Ovary (tissue), 9 donors: ENCODE data around the gene LMOD1. TPM values are rescaled to one million over a fixed set of nuclear protein-coding genes. Genes with fewer than 3 reads are reported as not detected.
"Not testable (repeated sequence)": the region's sequence is repeated elsewhere in the genome, so short reads cannot be mapped to it uniquely, and the experiment has no call there.

ENCODE experiments used
- DNase-seq, 5 donors: peaks; one replicate each; pipeline ENCODE4 v3.0.0-alpha.2; 2019 to 2020
- H3K27ac ChIP-seq, 2 donors: fragments of 200-600 bp; one replicate each; pipeline versions ENCODE4 v1.5.1 to v1.8.0; 2019 to 2022
- H3K27me3 ChIP-seq: fragments of 200-600 bp; one replicate; pipeline ENCODE4 v1.8.0; 2022
- H3K36me3 ChIP-seq: fragments of 200-600 bp; sonication (generic); one replicate; pipeline ENCODE4 v1.5.1; 2019
- H3K4me1 ChIP-seq: one replicate; pipeline ENCODE4 v1.8.1; 2013; ENCODE audit warnings: mild to moderate bottlenecking, moderate library complexity; ENCODE audit not compliant: insufficient read depth
- H3K4me3 ChIP-seq: fragments of 200-600 bp; sonication (generic); one replicate; pipeline ENCODE4 v1.5.1; 2017
- H3K9me3 ChIP-seq, 2 donors: fragments of 200-600 bp in 1 of 2; sonication (generic) in 1 of 2; one replicate each; pipeline versions ENCODE4 v1.5.1 to v1.8.1; 2013 to 2019; ENCODE audit warnings: mild to moderate bottlenecking in 1 of 2, moderate library complexity in 1 of 2
- EP300 ChIP-seq: sonication (generic); formaldehyde crosslinking; IDR thresholded peaks from one replicate; pipeline ENCODE4 v1.6.1; 2017; ENCODE audit warnings: antibody characterized with exemption
- POLR2A ChIP-seq: fragments of 450-650 bp; IDR thresholded peaks from one replicate; pipeline ENCODE4 v1.6.1; 2017; ENCODE audit warnings: antibody characterized with exemption, mild to moderate bottlenecking, moderate library complexity
- WGBS, 3 donors: extraction: QIAGEN DNeasy Blood & Tissue Kit in 1 of 3; methylation state at CpG; one replicate each; pipeline versions ENCODE4 v1.1.5 to v1.1.7; 2013 to 2017; 5-methylcytosine and 5-hydroxymethylcytosine counted together
- intact Hi-C, 4 donors: fragments of 100-400 bp; cut with DNase I; formaldehyde crosslinking; loops; one replicate each; pipeline versions ENCODE4 v1.11.0 to v1.15.1; 2022 to 2023
- polyA plus RNA-seq, 2 donors: library from polyadenylated mRNA; stranded (reverse); fragments of 200-250 nt in 1 of 2; fragments of 350-450 nt in 1 of 2; fragmentation: Illumina TruSeq in 1 of 2; extraction: RNeasy Lipid Tissue Mini Kit (QIAGEN cat#74804) in 1 of 2; gene quantifications; one replicate each; pipeline ENCODE4 v1.2.3, GENCODE V29; 2013 to 2014
- total RNA-seq, 7 donors: library from RNA; depleted of rRNA in 2 of 7; stranded (reverse); fragments of >200 nt in 2 of 7; fragmentation: NEBNext Ultra II Directional in 3 of 7; extraction: Animal tissue kit (Norgen Biotek cat#: 25700) in 3 of 7; gene quantifications; one replicate each; pipeline versions ENCODE4 v1.1.0 to v1.2.4, GENCODE V29; 2016 to 2023
- TF ChIP-seq, protein P1 (sequence below), 3 donors: fragments of 450-650 bp in 2 of 3; fragments of 200-600 bp in 1 of 3; IDR thresholded peaks; one replicate each; pipeline versions ENCODE4 v1.5.1 to v1.8.0; 2016 to 2022; ENCODE audit warnings: antibody characterized with exemption in 3 of 3, mild to moderate bottlenecking in 1 of 3
- donor health status: DM: no; HTN: no; CAD: no; lungs with moderate emphysema.
- donor health status: DM: no; HTN: no; CAD: no.
- donor health status: Bipolar disorder and iron deficiency.
- donor health status: DM: yes; HTN: yes; CAD: no.
- donor health status: DM: no; HTN: no; CAD: no.
- donor health status: DM: yes; HTN: yes; CAD: no.

Gene LMOD1
- total and polyA plus RNA-seq, 9 donors, result 25.6 to 255 (median 92.6) TPM

DNA sequence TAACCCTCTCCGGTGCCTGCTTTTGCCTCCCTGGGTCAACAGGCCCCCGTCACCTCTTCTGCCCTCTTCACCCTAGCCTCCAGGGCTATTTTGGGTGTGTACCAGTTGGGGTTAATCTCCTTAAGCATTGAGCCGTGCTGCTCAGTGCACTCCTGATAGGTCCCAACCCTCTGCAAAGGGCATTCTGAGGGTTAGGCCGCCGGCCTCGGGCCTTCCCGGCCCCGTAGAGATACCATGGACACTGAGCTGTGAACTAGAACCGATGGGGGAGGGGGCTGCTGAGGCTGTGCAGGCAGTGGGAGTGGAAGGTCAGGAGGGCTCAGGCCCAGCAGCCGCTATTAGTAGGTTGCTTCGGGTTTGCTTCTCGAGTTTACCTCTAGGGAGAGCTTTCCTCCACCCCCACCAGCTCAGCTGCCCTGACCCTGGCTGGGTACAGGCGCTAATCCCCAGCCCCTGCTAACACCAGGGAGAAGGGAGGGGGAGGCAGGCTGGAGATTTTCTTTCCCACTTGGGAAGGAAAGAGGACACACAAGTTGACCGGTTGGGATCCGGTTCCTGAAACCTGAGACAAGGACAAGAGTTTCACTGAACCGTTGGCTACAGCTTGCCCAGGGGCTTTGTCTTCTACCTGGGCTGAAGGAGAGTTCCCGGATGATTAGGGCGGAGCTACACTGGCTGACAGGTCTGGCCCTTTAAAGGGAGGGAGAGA lies 4.8 kb downstream of the LMOD1 start:
- no peaks in the 10 kb centered on the region for H3K27me3 ChIP-seq
- peaks cover 14% of the 10 kb centered on the region for H3K4me1 ChIP-seq
- intact Hi-C loops, result loop anchor here in 2 of 4 donors (5.0 kb wide), 2 partner anchors 34 to 44 kb away; no protein-coding TSS in a partner anchor
- peak overlapping the region in 1 of 2 donors; percentile 26 for H3K27ac ChIP-seq
- TF ChIP-seq POLR2A (no peak), EP300 (no peak)
- TF ChIP-seq, protein P1, sequence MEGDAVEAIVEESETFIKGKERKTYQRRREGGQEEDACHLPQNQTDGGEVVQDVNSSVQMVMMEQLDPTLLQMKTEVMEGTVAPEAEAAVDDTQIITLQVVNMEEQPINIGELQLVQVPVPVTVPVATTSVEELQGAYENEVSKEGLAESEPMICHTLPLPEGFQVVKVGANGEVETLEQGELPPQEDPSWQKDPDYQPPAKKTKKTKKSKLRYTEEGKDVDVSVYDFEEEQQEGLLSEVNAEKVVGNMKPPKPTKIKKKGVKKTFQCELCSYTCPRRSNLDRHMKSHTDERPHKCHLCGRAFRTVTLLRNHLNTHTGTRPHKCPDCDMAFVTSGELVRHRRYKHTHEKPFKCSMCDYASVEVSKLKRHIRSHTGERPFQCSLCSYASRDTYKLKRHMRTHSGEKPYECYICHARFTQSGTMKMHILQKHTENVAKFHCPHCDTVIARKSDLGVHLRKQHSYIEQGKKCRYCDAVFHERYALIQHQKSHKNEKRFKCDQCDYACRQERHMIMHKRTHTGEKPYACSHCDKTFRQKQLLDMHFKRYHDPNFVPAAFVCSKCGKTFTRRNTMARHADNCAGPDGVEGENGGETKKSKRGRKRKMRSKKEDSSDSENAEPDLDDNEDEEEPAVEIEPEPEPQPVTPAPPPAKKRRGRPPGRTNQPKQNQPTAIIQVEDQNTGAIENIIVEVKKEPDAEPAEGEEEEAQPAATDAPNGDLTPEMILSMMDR (IDR thresholded peaks at IDR 0.05), result no peak
- WGBS, 3 donors, result 20 to 28% (median 26%) methylated on average over 18 of the region's 18 CpGs
- H3K9me3 ChIP-seq, result no peaks in the 10 kb centered on the region
- peak overlapping the region; percentile 75 for H3K4me3 ChIP-seq
- no peaks in the 10 kb centered on the region for H3K36me3 ChIP-seq
- peak in 2 of 5 donors; percentile 51 to 60 for DNase-seq

DNA sequence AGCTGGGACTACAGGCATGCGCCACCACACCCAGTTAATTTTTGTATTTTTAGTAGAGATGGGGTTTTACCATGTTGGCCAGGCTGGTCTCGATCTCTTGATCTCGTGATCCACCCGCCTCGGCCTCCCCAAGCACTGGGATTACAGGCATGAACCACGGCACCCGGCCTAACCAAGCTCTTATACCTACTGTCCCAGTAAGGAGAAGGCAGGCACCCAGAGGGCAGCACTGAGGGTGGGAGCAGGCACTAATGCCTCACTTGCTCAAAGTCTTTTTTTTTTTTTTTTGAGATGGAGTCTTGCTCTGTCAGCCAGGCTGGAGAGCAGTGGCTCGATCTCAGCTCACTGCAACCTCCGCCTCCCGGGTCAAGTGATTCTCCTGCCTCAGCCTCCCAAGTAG lies 6.0 kb downstream of the LMOD1 start:
- H3K27me3 ChIP-seq, DNase-seq, H3K9me3 ChIP-seq, H3K36me3 ChIP-seq, H3K27ac ChIP-seq: not testable (repeated sequence)
- Histone ChIP-seq H3K4me3 (peak overlapping the region; percentile 10), H3K4me1 (peaks cover 14% of the 10 kb centered on the region)
- WGBS, 3 donors, result 87 to 95% (median 93%) methylated on average over 10 of the region's 10 CpGs
- intact Hi-C loops, result loop anchor here in 2 of 4 donors (5.0 kb wide), 2 partner anchors 33 to 43 kb away; no protein-coding TSS in a partner anchor

DNA sequence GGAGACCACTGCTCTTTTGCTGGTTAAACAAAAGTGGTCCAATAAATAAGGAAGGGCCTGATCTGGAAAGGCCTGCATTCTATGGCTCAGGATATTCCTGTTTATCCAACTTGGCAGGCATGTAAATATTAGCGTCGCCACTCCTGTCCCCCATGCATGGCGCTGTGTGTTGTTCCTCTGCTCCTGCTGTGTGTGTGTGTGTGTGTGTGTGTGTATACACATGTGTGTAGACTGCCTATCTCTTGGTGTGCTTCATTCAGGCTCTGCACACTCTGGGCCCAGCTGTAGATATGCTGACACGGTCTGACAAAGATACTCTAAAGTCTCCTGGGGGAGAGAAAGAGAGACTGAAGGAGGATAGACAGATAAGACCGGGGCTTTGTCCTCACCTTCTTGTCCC lies 6.8 kb downstream of the LMOD1 start:
- intact Hi-C loops, result no loop called here

DNA sequence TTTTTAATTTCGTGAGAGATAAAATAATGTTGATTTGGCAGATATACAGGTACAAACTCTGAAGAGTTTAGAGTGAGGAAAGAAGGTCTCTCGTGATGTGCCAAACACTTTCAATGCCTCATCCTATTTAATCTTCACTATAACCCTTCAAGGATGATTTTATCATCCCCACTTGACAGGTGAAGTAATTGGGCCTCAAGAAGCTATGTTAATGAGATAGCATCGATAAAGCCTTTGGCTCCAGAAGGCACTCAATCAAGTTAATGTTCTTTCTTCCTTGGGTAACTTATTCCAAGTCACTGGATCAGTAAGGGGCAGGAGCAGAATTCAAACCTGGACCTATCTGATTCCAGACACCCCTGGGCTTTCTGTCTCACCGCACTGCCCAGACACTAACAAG lies 7.2 kb downstream of the LMOD1 start:
- H3K9me3 ChIP-seq, result no peaks in the 10 kb centered on the region
- no peaks in the 10 kb centered on the region for H3K27me3 ChIP-seq
- no peaks in the 10 kb centered on the region for H3K36me3 ChIP-seq
- 30 to 49% (median 41%) methylated on average over 4 of the region's 4 CpGs for WGBS, 3 donors
- intact Hi-C loops, result no loop called here
- no peak for DNase-seq
- H3K4me3 ChIP-seq, result peak overlapping the region; percentile 8
- TF ChIP-seq EP300 (no peak), POLR2A (no peak)
- TF ChIP-seq, protein P1 (IDR thresholded peaks at IDR 0.05), result no peak
- H3K4me1 ChIP-seq, result peaks cover 17% of the 10 kb centered on the region
- peak overlapping the region in 1 of 2 donors; percentile 33 for H3K27ac ChIP-seq

More for the DNA sequence above, 6.8 kb downstream of the LMOD1 start:
- H3K27me3 ChIP-seq, result no peaks in the 10 kb centered on the region
- peak overlapping the region in 1 of 2 donors; percentile 33 for H3K27ac ChIP-seq
- H3K4me3 ChIP-seq, result peak overlapping the region; percentile 10
- peaks cover 15% of the 10 kb centered on the region for H3K4me1 ChIP-seq
- WGBS, 3 donors, result 61 to 77% (median 68%) methylated on average over 5 of the region's 5 CpGs
- no peaks in the 10 kb centered on the region for H3K36me3 ChIP-seq
- no peaks in the 10 kb centered on the region for H3K9me3 ChIP-seq
- TF ChIP-seq POLR2A (no peak), EP300 (no peak)
- TF ChIP-seq, protein P1 (IDR thresholded peaks at IDR 0.05), result no peak
- DNase-seq, result no peak

DNA sequence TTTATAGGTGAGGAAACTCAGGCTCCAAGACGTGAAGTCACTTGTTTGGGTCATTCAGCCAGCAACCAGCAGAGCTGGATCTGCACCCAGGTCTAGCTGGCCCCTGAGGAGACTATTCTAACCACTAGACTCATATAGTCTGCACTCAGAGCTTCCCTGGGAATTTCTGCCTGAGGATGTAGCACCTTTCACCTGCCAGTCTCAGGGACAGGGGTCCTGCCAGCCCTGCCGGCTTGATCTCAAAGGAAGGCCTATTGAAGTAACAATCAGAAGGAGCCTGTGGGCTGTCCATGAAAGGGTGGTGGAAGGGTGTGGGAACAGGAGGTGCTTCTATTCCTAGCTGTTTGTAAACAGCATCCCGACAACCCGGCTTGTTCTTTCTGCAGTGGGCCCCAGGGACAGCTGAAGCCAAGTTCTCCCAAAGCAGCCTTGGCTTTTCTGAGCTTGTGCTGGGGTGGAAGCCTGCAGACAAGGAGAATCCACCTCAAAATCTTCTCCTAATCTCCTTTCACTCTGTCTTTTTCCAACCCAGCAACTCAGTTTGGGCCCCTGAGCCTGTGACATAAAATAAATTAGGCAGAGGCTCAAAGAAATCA lies 7.8 kb downstream of the LMOD1 start:
- Histone ChIP-seq H3K36me3 (no peaks in the 10 kb centered on the region), H3K4me3 (peak overlapping the region; percentile 8), H3K27ac (peak overlapping the region in 1 of 2 donors; percentile 33), H3K4me1 (peaks cover 19% of the 10 kb centered on the region), H3K9me3 (no peaks in the 10 kb centered on the region), H3K27me3 (no peaks in the 10 kb centered on the region)
- intact Hi-C loops, result no loop called here
- no peak for TF ChIP-seq POLR2A
- TF ChIP-seq EP300, result no peak
- TF ChIP-seq, protein P1 (IDR thresholded peaks at IDR 0.05), result no peak
- no peak for DNase-seq
- WGBS, 3 donors, result 35 to 43% (median 42%) methylated on average over 4 of the region's 4 CpGs
